GM18907 (cell line): ENCODE data around the gene KIFAP3.
"Not testable (repeated sequence)": the region's sequence is repeated elsewhere in the genome, so short reads cannot be mapped to it uniquely, and the experiment has no call there.

Experiments
- ATAC-seq: cut with Tn5 transposase; IDR thresholded peaks from one replicate; pipeline ENCODE4 v1.9.1; 2021; ENCODE audit warnings: mild to moderate bottlenecking, moderate library complexity; ENCODE audit not compliant: unreplicated experiment

KIFAP3 gene

GRCh38 chr1:169892176-169892926, 182.1 kb downstream of the KIFAP3 start:
- no peak for ATAC-seq

- no peak for ATAC-seq
Measured at GRCh38 chr1:169891539-169891885, 183.0 kb downstream of the KIFAP3 start.

GRCh38 chr1:169890761-169891538, 183.5 kb downstream of the KIFAP3 start:
- peak; percentile 31 for ATAC-seq

- no peak for ATAC-seq
Measured at GRCh38 chr1:169889871-169890270, 184.6 kb downstream of the KIFAP3 start.

GRCh38 chr1:169886931-169887330, 187.6 kb downstream of the KIFAP3 start:
- ATAC-seq = no peak

GRCh38 chr1:169886422-169886821, 188.1 kb downstream of the KIFAP3 start:
- ATAC-seq = no peak

- ATAC-seq = no peak
Measured at GRCh38 chr1:169885207-169885606, 189.3 kb downstream of the KIFAP3 start.

GRCh38 chr1:169884634-169885033, 189.9 kb downstream of the KIFAP3 start:
- ATAC-seq = no peak

GRCh38 chr1:169882039-169882511, 192.4 kb downstream of the KIFAP3 start:
- no peak for ATAC-seq

GRCh38 chr1:169879034-169879840, 195.3 kb downstream of the KIFAP3 start:
- ATAC-seq = no peak

- no peak for ATAC-seq
Measured at GRCh38 chr1:169878498-169878897, 196.0 kb downstream of the KIFAP3 start.

- no peak for ATAC-seq
Measured at GRCh38 chr1:169877800-169878491, 196.5 kb downstream of the KIFAP3 start.

GRCh38 chr1:169874229-169874628, 200.3 kb downstream of the KIFAP3 start:
- ATAC-seq = no peak

GRCh38 chr1:169873582-169874199, 200.8 kb downstream of the KIFAP3 start:
- ATAC-seq = no peak

GRCh38 chr1:169872906-169873305, 201.6 kb downstream of the KIFAP3 start:
- no peak for ATAC-seq

GRCh38 chr1:169871988-169872387, 202.5 kb downstream of the KIFAP3 start:
- ATAC-seq = not testable (repeated sequence)
